Measurements from ENCODE around the gene ZNF770. TPM values are rescaled to one million over a fixed set of nuclear protein-coding genes. Genes with fewer than 3 reads are reported as not detected.
"Not testable (repeated sequence)": the region's sequence is repeated elsewhere in the genome, so short reads cannot be mapped to it uniquely, and the experiment has no call there.

Gene ZNF770
- total and polyA plus RNA-seq, 9 donors, result 13.5 to 60.2 (median 34.8) TPM

GRCh38 chr15:34973512-34973911 is 14.6 kb downstream of the ZNF770 start:
- H3K9me3 ChIP-seq, result no peaks in the 10 kb centered on the region
- intact Hi-C loops (cut with DNase I), result no loop called here
- 81 to 93% (median 85%) methylated on average over 2 of the region's 2 CpGs for WGBS, 3 donors
- no peak for DNase-seq
- no peak for TF ChIP-seq POLR2A (IDR thresholded peaks at IDR 0.05)
- no peak for TF ChIP-seq EP300 (IDR thresholded peaks at IDR 0.05)
- H3K4me1 ChIP-seq (ENCODE audit: insufficient read depth), result peaks cover 3% of the 10 kb centered on the region
- H3K36me3 ChIP-seq, result no peaks in the 10 kb centered on the region
- H3K4me3 ChIP-seq, result no peak overlapping the region
- no peaks in the 10 kb centered on the region for H3K27me3 ChIP-seq
- H3K27ac ChIP-seq, result no peak overlapping the region

GRCh38 chr15:34970098-34970643 is 17.9 kb downstream of the ZNF770 start:
- 64 to 66% (median 66%) methylated on average over 21 of the region's 21 CpGs for WGBS, 3 donors
- H3K36me3 ChIP-seq; intact Hi-C loops (cut with DNase I); H3K4me1 ChIP-seq (ENCODE audit: insufficient read depth); H3K9me3 ChIP-seq; H3K27ac ChIP-seq; H3K27me3 ChIP-seq: not testable (repeated sequence)
- peak overlapping the region; percentile 98 for H3K4me3 ChIP-seq
- DNase-seq, result peak in 2 of 5 donors; percentile 37

DNA sequence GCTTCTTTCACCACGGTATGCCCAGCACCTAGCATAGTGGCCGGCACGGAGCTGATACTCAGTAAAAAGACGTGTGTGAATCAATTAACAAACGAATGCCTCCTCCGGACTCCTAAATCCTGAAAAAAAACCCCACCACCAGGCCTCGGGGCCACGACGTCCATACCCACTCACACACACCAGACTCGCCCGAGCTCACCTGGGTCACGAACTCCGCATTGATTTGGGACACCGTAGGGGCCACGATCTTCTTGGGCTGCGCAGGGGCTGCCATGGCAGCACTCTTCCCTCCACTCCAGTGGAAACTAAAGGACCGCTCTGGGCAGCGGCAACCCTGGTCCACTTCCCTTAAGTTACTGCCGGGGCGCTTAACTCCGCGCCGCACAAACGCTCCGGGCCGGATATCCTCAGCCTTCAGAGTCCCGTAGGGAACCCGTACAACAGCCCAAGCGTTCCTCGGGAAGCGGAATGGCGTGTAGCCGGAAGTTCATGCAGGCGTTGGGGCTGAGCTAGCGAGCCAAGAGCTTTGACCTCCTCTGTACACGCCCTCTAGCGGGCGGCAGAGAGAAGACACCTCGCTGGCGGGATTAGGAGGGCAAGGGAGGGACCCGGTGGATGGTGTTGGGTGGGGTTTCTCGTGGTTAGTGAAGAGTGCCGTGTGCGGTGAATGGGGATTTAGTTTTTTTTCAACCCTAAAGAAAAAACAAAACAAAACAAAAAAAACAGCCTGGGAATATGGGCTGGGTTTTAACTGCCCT is 18.6 kb downstream of the ZNF770 start, which contains the start of gene AQR:
AQR (minus strand) TSS at position 403 of the 758 bp plus-strand sequence; CDS start at position 274, 129 bp downstream.
- peaks cover 5% of the 10 kb centered on the region for H3K4me1 ChIP-seq (ENCODE audit: insufficient read depth)
- no peaks in the 10 kb centered on the region for H3K9me3 ChIP-seq
- intact Hi-C loops (cut with DNase I), result no loop called here
- WGBS, 3 donors, result 0% methylated on average over 43 to 44 of the region's 44 CpGs
- no peaks in the 10 kb centered on the region for H3K27me3 ChIP-seq
- H3K27ac ChIP-seq, result peak within 1 kb of the TSS in 1 of 2 donors; percentile 9
- DNase-seq, result peak; percentile 92 to 95 (median 93)
- TF ChIP-seq EP300 (IDR thresholded peaks at IDR 0.05), result no peak
- TF ChIP-seq POLR2A (IDR thresholded peaks at IDR 0.05), result peak; percentile 65
- peak; percentile 68 to 84 (median 71) for TF ChIP-seq CTCF (IDR thresholded peaks at IDR 0.05)
- no peaks in the 10 kb centered on the region for H3K36me3 ChIP-seq
- H3K4me3 ChIP-seq, result peak within 1 kb of the TSS; percentile 98

GRCh38 chr15:34964277-34964676 is 23.8 kb downstream of the ZNF770 start:
- intact Hi-C loops (cut with DNase I), result no loop called here
- no peaks in the 10 kb centered on the region for H3K27me3 ChIP-seq
- DNase-seq, result no peak
- 80 to 85% (median 84%) methylated on average over 2 of the region's 2 CpGs for WGBS, 3 donors
- no peaks in the 10 kb centered on the region for H3K9me3 ChIP-seq
- H3K36me3 ChIP-seq, result no peaks in the 10 kb centered on the region
- TF ChIP-seq CTCF (IDR thresholded peaks at IDR 0.05), result no peak
- H3K4me3 ChIP-seq, result no peak overlapping the region
- H3K4me1 ChIP-seq (ENCODE audit: insufficient read depth), result peaks cover 2% of the 10 kb centered on the region
- H3K27ac ChIP-seq, result no peak overlapping the region

DNA sequence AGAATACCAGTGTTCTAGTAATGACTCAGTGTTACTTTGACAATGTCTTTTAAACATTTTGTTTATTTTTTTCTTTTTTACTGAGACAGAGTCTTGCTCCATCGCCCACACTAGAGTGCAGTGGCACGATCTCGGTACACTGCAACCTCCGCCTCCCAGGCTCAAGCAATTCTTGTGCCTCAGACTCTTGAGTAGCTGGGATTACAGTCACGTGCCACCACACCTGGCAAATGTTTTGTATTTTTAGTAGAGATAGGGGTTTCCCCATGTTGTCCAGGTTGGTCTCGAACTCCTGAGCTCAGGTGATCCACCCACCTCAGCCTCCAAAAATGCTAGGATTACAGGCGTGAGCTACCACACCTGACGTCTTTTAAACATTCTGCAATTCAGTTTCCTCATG is 34.2 kb downstream of the ZNF770 start:
- 93 to 94% (median 93%) methylated on average over 8 of the region's 8 CpGs for WGBS, 3 donors
- no peaks in the 10 kb centered on the region for H3K36me3 ChIP-seq

More for the DNA sequence above, 34.2 kb downstream of the ZNF770 start:
- no peaks in the 10 kb centered on the region for H3K9me3 ChIP-seq
- intact Hi-C loops (cut with DNase I), result no loop called here
- no peak overlapping the region for H3K4me3 ChIP-seq
- no peaks in the 10 kb centered on the region for H3K4me1 ChIP-seq (ENCODE audit: insufficient read depth)
- DNase-seq, result no peak
- no peaks in the 10 kb centered on the region for H3K27me3 ChIP-seq
- no peak overlapping the region for H3K27ac ChIP-seq
- TF ChIP-seq POLR2A (IDR thresholded peaks at IDR 0.05), result no peak
- no peak for TF ChIP-seq CTCF (IDR thresholded peaks at IDR 0.05)
- no peak for TF ChIP-seq EP300 (IDR thresholded peaks at IDR 0.05)

Measured in ovary (tissue), 9 donors.